ENCODE data around the gene DNAH11. TPM values are rescaled to one million over a fixed set of nuclear protein-coding genes. Genes with fewer than 3 reads are reported as not detected.

Gene DNAH11
- polyA plus RNA-seq, 1 experiment: not detected

DNA sequence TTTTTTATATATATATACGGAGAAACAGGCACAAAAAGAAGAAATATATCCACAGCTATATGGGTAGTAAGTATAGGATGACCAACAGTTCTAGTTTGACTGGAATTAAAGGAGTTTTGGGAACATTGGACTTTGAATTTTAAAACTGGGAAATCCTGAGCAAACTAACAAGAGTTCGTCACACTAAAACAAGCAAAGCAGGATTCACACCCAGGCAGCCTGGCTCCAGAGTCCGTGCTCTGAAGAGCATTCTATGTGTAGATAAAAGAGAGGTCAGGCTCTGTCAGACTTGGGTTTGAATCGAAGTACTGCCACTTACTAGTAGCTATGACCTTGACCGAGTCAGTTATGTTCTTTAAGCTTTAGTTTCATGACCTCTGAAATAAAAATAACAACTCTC, 191.0 kb downstream of the DNAH11 start:
- Histone ChIP-seq H3K9me3 (ENCODE audit: control insufficient read depth, insufficient read depth, low read length) (peaks cover 5% of the 10 kb centered on the region; the same call in 1 of the 2 replicates), H3K4me3 (ENCODE audit: low read depth, low read length) (no peak overlapping the region), H3K27me3 (ENCODE audit: control insufficient read depth, insufficient read depth, low read length) (no peaks in the 10 kb centered on the region), H3K27ac (ENCODE audit: low read depth, low read length) (no peak overlapping the region)
- TF ChIP-seq, protein P1, sequence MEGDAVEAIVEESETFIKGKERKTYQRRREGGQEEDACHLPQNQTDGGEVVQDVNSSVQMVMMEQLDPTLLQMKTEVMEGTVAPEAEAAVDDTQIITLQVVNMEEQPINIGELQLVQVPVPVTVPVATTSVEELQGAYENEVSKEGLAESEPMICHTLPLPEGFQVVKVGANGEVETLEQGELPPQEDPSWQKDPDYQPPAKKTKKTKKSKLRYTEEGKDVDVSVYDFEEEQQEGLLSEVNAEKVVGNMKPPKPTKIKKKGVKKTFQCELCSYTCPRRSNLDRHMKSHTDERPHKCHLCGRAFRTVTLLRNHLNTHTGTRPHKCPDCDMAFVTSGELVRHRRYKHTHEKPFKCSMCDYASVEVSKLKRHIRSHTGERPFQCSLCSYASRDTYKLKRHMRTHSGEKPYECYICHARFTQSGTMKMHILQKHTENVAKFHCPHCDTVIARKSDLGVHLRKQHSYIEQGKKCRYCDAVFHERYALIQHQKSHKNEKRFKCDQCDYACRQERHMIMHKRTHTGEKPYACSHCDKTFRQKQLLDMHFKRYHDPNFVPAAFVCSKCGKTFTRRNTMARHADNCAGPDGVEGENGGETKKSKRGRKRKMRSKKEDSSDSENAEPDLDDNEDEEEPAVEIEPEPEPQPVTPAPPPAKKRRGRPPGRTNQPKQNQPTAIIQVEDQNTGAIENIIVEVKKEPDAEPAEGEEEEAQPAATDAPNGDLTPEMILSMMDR (IDR thresholded peaks at IDR 0.05; ENCODE audit: low read depth, low read length): no peak
- ChIA-PET POLR2A (no interaction called here), CTCF (no interaction called here)
- no peak for DNase-seq (ENCODE audit: low read depth, low spot score)

DNA sequence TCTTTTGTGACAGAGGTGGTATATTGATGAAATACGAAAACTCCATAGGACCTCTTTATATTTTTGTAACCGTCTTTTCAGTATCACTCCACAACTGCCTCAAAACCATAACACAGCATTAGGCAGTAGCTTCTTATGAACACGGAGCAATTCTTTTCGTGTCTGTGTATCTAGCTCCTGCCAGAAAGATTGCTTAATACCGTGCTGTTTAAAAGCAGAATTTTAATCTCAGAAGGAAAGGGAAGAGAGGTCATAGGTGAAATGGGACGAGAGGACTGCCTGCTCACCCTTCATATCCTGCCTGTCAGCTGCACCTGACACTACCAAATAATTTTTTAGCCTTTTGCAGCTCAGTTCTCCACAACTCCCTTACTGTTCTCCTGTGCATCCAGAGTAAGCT, 200.7 kb downstream of the DNAH11 start:
- TF ChIP-seq, protein P1 (IDR thresholded peaks at IDR 0.05; ENCODE audit: low read depth, low read length): no peak
- POLR2A ChIA-PET: no interaction called here
- CTCF ChIA-PET: no interaction called here
- no peak overlapping the region for H3K27ac ChIP-seq (ENCODE audit: low read depth, low read length)
- H3K9me3 ChIP-seq (ENCODE audit: control insufficient read depth, insufficient read depth, low read length): no peaks in the 10 kb centered on the region
- H3K4me3 ChIP-seq (ENCODE audit: low read depth, low read length): no peak overlapping the region
- DNase-seq (ENCODE audit: low read depth, low spot score): no peak
- H3K27me3 ChIP-seq (ENCODE audit: control insufficient read depth, insufficient read depth, low read length): no peaks in the 10 kb centered on the region

DNA sequence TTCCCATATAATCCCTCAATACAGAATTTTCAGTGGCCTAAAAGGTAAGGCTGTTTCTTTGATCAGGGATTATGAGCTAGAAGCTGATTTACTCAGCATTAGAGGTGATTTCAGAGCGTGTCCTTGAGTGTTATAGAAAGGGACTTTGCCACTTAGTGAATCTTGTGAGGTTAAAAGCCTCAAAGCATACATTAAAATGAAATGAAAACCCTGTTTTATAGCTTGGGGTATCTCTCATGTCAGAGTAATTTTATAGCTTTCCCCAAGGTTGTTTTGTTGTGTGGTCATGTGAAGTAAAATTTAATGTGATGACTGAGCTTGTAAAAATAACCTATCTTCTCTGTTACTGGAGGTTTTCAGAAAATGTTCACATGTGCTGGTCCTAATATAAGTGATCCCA, 204.1 kb downstream of the DNAH11 start:
- Histone ChIP-seq H3K9me3 (ENCODE audit: control insufficient read depth, insufficient read depth, low read length) (no peaks in the 10 kb centered on the region), H3K27me3 (ENCODE audit: control insufficient read depth, insufficient read depth, low read length) (no peaks in the 10 kb centered on the region), H3K4me3 (ENCODE audit: low read depth, low read length) (no peak overlapping the region), H3K27ac (ENCODE audit: low read depth, low read length) (no peak overlapping the region)
- ChIA-PET POLR2A (no interaction called here), CTCF (no interaction called here)
- no peak for DNase-seq (ENCODE audit: low read depth, low spot score)
- TF ChIP-seq, protein P1 (IDR thresholded peaks at IDR 0.05; ENCODE audit: low read depth, low read length): no peak

DNA sequence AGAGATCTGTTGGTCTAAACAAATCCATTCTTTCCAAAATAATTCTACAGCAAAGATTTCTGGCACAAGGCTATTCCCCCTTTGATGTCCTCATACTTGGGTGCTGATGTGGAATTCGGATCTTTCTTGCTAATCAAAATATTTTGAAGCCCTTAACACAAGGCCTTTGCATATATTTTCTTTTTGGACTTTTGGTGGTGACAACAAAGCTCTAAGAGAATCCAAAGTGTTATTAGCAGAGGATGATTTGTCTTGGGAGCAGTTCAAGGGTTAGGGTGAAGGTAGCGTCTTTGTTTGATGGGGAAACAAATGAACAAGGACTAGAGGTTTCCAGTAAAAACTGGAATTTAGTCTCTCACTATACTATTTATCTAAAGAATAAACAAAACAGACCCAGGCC, 205.0 kb downstream of the DNAH11 start:
- DNase-seq (ENCODE audit: low read depth, low spot score): no peak
- no peak overlapping the region for H3K4me3 ChIP-seq (ENCODE audit: low read depth, low read length)
- ChIA-PET POLR2A (no interaction called here), CTCF (no interaction called here)
- no peaks in the 10 kb centered on the region for H3K27me3 ChIP-seq (ENCODE audit: control insufficient read depth, insufficient read depth, low read length)
- H3K27ac ChIP-seq (ENCODE audit: low read depth, low read length): no peak overlapping the region
- H3K9me3 ChIP-seq (ENCODE audit: control insufficient read depth, insufficient read depth, low read length): no peaks in the 10 kb centered on the region
- TF ChIP-seq, protein P1 (IDR thresholded peaks at IDR 0.05; ENCODE audit: low read depth, low read length): no peak

DNA sequence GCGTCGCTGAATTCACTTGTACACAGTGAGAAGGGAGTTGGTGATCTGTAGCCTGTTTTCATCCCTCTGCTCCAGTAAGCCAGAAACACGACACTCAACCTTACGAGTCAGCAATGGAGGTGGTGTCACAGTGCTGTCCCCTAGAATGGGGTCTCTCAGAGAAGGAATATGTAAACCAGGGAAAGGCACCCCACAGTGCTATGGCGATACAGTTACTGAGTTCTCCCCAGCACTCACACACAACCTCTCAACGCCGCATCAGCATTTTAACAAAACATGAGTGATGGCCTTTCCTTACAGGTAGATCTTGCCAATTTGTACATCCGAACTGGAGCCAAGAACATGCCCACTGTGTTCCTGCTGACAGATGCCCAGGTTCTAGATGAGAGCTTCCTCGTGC, 206.5 kb downstream of the DNAH11 start:
- H3K27me3 ChIP-seq (ENCODE audit: control insufficient read depth, insufficient read depth, low read length): no peaks in the 10 kb centered on the region
- ChIA-PET CTCF (no interaction called here), POLR2A (no interaction called here)
- no peak overlapping the region for H3K4me3 ChIP-seq (ENCODE audit: low read depth, low read length)
- no peak for DNase-seq (ENCODE audit: low read depth, low spot score)
- TF ChIP-seq, protein P1 (IDR thresholded peaks at IDR 0.05; ENCODE audit: low read depth, low read length): no peak
- no peak overlapping the region for H3K27ac ChIP-seq (ENCODE audit: low read depth, low read length)
- H3K9me3 ChIP-seq (ENCODE audit: control insufficient read depth, insufficient read depth, low read length): no peaks in the 10 kb centered on the region

Data from AG04450 (cell line).